Measurements from ENCODE around the gene PSAPL1.

The PSAPL1 gene

GRCh38 chr4:7430368-7430964, 4.3 kb downstream of the PSAPL1 start:
- DNase-seq = no peak

DNA sequence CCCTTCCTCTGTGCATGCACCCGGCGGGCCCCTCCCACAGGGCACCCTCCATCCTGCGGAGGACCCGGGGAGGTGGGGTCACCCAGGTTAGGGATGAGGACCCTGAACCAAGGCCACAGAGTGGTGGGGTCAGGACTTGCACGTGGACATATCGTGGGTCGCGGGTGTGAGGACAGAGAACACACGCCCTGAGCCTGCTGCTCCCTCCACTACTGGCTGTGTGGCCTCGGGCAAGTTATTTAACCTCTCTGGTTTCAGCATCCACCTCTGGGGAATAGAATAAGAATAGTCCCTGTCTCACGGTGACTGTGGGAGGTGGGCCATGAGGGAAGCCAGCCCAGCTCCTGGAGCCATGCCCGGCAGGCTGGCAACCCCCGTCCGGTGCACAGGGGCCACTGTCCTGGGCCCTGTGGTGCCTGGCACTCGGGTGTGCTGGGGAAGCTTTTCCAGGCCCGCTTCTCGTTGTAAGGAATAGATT, 5.1 kb downstream of the PSAPL1 start:
- no peak for DNase-seq

GRCh38 chr4:7429069-7429416, 5.7 kb downstream of the PSAPL1 start:
- no peak for DNase-seq

- DNase-seq = no peak
Observed at GRCh38 chr4:7428261-7429068, 6.3 kb downstream of the PSAPL1 start.

DNA sequence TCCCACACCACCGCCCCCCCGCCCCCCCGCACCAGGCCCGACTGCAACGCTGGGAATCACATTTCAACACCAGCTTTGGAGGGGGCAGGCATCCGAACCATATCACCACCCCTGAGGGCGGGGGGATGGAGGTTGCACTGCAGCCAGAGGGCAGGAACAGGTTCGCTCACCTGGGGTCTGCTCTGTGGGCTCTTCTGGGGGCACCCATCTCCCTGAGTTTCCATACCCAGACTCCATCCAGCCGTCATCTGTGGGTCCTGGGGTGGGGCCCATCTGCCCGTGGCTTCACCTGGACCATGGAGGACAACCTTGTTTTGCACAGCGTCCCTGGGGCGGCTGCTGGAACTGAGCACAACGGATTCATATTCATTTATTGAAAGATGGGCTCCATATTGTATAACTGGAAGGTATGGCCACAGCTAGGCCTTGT, 6.9 kb downstream of the PSAPL1 start:
- DNase-seq = no peak

DNA sequence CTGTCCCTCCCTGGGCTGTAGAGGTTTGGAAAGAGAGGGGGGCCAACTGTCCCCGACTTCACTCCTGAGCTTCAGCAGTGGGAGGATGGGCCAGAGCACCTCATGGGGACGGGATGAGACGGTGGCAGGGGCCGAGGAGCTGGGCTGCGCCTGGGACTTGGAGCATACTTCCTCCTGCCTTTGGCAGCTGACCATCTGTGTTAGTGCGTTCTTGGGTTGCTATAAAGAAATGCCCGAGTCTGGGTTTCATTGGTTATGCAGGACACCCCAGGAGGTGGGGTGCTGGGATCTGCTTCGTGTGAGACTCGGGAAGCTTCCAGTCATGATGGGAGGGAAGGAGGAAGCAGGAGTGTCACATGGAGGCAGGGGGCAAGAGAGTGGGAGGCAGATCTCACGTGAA, 7.4 kb downstream of the PSAPL1 start:
- DNase-seq = no peak

DNA sequence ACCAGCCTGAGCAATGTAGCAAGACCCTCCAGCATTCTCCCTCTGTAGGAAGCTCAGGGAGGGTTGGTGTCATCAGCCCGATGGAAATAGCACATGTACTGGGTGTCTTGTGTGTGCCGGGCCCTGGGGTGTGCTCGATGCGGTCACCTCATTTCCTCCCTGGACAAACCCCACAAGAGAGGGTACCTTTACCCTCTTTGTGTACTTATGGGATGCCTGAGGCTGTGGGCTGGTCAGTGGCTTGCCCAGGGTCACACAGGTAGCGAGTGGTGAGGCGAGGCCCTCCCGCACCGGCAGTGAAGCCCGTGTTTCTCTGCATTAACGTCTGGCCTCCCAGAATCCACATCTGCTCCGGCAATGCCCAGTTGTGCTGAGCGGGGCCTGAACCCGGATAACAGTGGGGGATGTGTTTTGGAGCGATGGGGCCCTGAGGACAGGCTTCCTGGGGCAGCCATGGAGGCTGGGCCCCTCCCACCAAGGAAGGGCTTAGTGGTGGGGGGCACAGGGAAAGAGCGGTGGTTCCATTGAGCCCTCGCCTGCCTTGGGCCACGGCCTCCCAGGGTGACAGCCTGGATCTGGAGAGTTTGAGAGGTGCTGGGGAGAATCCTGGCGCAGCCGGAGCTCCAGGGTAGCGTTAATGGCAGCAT, 8.1 kb downstream of the PSAPL1 start:
- DNase-seq = no peak

DNA sequence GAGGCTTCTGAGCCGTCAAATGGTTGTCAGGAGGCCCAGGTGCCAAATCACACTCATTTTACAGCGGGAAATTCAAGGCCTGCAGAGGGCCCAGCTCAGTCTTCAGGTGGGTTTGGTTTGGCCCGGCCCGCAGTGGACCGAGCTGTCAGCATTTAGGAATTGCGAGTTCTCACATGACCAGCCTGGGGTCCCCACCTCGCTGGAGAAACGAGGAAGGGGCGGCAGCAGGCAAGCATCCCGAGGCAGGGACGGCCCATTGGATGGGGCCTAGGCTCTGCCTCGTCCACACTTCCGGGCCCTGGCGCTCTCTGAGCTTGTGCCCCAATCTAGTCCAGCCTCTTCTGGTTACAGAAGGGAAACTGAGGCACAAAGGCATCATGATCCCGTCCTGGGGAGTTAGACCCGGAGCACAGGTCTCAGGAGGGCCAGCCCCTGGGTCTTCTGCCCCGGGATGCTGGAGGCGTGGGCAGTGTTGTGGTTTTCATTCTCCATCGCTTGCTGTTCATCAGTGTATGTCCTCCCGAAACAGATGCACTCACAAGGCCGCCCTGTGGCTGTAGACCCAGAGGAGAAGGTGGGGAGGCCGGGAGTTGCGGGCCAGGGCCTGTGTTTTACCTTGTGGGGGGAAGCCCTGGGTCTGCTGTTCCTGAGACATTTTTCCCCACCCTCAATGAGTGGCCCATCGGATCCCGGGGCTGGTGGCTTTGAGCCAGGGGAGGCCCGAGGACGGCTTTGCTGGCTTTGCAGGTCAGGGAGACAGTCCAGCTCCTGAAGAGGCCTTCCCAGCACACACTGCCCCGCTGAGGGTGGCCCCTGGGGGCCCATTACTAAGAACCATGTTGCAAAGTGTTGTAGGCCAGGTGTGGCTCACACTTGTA, 8.9 kb downstream of the PSAPL1 start:
- DNase-seq = no peak

DNA sequence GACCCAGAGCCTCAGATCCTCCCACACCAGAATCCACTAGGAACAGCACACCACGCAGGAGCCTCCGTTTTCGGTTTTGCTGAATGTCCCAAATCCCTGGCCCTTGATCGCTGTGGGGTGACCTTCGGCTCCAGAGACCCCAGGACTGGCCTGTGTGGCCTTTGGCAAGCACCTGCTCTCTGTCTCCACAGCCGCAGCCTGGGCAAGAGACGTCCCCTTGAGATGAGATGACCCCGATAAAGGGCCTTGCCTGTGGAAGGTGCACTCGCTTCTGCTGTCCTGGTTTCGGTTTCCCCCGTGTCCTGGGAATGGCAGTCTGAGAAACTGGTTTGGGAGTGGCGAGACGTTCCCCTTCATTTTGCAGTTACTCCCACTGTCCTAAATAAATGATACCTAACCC, 9.6 kb downstream of the PSAPL1 start:
- DNase-seq = no peak

DNA sequence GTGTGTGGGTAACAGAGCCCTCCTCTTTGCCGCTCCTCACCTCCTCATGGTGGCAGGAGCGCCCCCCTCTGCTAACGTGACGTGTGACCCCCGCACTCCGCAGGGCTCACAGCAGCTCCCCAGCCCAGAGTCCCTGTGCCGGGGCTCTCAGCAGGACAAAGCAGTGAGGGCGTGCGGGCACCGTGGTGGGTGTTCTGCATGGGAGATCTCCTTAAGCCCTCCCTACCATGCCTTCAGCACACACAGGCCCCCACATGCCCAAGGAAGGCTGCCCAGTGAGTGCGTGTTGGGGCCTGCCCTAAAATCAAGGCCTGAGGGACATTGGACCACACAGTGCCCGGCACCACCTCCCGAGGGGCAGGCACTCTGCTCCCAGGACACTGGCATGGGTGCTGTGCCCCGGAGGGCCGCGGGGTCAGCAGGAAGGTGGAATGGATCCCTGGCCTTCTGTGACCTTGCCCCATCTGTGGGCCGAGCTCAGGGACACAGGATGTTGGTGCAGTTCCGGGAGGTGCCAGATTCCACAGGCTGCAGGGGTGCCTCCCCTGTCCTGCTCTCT, 10.1 kb downstream of the PSAPL1 start:
- DNase-seq = no peak

DNA sequence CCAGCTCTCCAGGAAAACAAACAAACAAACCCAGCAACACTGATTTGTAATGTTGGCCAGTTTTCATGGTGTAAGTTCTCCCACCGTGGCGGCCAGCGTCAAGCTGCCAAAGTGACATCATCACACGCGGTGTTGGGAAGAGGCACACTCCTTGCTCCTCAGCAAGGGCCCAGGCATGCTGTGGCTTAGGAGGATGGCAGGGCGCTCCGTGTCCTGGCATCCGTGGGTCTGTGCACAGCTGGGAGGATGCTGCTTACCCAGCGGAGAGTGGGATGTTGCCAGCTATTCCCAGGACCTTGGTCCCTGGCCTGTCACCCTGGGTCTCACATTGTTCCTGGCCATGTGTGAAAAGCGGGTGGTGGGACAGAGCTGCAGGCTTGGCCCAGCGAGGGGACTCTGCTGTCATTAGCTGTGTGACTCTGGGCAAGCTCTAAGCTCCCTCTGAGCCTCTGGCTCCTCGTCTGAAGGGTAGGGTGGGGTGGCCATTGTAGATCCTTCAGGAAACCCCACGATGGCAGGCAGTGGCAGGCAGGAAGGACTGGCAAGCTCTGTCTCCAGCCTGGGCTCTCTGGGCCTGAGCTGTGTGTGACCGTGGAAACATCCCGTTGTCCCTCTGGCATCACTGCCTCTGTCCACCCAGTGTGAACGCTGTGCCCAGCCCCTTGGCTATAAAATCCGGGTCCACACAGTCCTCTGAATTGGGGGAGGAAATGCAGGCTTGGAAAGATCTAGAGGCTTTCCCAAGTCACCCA, 10.8 kb downstream of the PSAPL1 start:
- no peak for DNase-seq

DNA sequence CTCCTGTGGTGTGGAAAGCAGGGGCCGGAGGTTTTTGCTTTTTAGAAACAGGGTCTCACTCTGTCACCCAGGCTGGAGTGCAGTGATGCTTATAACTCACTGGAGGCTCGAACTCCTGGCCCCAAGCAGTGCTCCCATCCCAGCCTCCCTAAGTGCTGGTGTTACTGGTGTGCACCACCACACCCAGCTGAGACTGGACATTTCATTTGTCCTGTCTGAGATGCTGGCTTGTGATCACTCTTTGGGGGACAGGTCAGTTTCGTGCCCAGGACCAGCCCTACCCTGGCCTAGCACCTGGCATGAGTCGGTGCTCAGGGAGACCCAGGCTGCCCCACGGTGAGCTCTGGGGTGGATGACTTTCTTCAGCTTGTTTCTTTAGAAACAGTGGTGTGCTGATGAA, 11.3 kb downstream of the PSAPL1 start:
- DNase-seq = no peak

GRCh38 chr4:7422898-7423180, 11.9 kb downstream of the PSAPL1 start:
- DNase-seq = no peak

DNA sequence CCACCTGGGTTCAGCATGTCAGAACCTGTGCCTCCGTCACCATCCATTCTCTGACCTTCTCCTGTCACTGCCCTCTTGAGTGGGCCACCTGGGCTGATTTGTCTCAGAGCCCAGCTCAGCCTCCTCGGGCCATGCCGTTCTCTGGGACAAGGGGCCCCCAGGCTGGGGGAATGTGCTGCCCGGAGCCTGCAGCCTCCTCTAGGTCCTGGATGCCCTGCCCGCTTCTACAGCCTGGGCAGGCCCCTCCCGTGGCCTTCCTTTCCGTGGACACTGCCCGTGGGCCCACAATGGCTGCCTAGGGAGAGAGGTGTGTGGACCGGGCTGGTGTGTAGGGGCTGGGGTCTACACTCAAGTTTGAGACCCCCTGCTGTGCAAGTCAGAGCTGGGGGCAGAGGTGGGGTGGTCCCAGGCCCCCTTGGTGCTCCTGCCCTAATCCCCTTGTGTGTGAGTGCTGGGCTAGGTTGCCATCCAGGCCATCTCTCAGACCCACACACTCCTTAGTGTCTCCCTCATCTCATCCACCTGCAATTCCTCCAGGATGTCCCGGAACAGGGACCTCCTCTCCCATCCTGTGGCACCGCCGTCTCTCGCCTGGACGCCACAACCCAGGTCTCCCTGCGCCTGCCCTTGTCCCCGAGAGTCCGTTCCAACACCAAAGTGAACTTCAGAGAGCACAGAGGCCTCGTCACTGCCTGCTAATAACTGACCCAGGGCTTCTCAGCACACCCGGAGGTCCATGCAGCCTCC, 12.4 kb downstream of the PSAPL1 start:
- DNase-seq = no peak

DNA sequence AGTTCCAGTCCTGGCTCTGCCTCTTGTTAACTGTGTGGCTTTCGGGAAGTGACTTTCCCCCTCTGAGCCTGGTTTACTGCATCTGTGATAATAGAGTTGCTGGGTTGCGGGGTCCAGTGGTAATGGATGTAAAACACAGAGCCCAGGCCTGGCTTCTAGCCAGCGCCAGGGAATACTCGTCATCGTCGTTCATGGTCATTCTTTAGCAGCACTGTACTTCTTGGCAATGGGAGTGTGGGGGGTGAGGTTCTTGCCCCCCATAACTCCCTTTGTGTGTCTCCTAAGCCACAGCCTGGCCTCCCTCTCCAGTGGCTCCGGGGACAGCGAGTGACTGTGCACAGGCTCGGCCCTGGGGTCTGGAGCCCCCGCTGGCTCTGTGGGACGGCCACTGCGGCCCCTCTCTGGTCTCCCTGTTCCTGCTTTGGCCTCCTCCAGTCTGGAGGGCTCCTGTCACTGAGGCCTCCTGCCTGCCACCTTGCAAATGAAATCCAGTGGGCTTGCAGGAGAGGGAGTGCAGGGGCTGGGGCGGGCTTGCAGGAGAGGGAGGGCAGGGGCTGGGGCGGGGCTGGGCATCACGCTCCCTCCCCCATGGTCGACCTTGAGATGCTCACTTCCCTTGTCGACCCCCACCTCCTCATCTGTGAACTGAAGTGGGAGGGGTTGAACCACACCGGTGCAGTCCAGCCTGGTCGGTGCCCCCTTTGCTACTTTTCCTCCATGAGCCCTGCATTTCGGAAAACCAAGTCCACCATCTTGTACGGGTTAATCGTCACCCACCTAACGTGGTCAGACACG, 13.2 kb downstream of the PSAPL1 start:
- no peak for DNase-seq

DNA sequence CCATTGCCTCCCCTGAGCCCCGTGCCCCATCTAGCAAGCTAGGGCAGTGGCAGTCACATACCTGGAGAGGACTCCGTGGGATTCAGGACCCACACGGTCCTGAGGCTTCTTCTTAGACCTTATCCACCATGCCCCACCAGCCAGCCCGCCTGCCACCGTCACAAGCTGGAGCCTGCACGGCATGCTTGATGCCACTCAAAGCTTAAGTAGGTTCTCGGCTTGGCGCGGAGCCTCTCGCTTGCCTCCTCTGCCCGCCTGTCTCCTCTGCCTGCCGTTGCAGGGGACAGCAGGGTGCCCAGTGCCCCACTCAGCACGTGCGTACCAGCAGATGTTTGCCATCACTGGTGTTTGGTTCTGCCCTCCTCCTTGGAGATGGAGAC, 14.1 kb downstream of the PSAPL1 start:
- DNase-seq = no peak

- no peak for DNase-seq
Observed at GRCh38 chr4:7419961-7420660, 14.6 kb downstream of the PSAPL1 start.

GRCh38 chr4:7418131-7418943, 16.4 kb downstream of the PSAPL1 start:
- DNase-seq = no peak

DNA sequence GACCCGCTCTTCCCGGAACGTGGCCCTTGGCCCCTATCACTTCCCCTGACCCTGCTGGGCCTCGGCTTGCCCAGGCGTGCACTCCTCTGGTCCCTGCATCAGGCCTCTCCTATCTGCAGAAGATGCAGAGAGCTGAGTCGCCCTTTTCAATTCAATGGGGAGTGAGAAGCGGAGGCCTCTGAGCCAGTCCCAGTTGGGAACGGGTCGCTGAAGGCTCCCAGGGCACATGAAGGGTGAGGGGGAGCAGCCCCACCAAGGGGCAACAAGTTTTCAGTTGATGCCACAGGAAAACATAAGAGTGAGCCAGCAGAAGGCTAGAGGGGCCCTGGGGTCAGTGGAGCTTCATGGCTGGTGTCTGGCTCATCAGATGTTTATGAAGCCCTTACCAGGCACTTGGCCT, 17.1 kb downstream of the PSAPL1 start:
- DNase-seq = no peak
